Measurements from ENCODE around the gene SORCS1.

SORCS1 gene

GRCh38 chr10:106570268-106570667, 594.2 kb downstream of the SORCS1 start:
- no peak for DNase-seq

DNA sequence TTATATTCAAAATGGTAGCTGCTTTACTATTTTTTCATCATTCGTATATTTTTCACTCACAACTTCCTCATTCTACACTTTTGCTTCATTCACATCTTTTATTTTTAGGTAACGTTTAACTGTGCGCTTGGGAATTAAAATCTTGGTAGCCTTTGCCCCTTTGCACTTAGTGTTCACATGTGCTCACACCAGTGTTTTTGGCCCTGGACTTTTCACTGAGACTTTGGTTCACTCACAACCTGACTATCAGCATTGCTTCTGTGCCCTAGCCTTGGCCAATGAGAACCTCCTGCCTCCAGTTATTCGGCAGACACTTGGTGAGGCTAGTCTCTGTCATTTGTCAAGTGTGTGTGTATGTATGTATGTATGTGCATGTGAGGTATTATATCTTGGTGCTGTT, 596.9 kb downstream of the SORCS1 start:
- no peak for DNase-seq

DNA sequence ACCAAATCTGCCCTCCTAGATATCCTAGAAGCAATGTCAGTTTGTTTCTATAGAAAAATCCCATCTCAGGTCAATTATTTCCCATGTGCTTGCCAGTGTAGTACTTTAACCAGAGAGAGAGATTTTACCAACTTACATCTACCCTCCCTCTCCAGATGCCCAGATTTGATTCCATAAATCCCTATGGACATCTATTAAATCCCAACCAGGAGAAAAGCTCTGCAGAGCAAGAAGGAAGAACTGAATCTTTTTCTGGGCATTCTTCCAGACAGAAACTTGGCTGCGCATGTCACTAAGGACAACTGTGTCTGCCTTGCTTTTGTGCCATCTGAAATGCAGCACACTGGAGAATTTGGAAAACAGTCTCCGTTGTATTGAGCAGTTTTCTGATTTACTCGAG, 597.6 kb downstream of the SORCS1 start:
- DNase-seq = no peak

GRCh38 chr10:106565546-106565945, 599.0 kb downstream of the SORCS1 start:
- no peak for DNase-seq

- no peak for DNase-seq
Measured at GRCh38 chr10:106563384-106563783, 601.1 kb downstream of the SORCS1 start.

DNA sequence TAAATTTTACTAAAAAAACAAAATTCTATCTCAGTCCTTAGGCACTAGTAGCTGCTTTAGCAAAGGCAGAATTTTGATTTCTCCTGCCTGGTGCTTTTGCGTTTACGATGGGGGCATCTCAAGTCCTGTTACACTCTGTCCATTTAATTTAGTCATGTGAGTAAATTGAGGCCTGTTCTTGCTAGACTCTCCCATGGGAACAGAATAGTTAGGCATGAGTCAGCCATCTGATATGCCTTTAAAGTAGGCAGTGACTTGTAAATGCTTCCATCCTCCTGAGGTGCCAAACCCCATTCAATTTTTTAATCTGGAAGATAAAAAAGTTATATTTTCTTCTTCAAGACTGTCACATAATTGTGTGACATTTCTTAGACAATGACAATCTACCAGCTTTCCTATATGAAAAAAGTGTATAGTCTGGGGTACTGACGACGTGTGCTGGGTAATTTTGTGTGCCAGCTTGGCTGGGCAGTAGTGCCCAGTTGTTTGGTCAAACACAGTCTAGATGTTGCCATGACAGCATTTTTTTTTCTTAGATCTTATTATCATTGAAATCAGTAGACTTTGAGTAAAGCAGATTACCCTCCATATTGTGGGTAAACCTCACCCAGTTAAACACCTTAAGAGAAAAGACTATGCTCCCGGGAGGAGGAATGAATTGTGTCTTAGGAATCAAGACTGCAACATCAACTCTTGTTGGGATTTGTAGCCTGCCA, 603.4 kb downstream of the SORCS1 start:
- DNase-seq = no peak

DNA sequence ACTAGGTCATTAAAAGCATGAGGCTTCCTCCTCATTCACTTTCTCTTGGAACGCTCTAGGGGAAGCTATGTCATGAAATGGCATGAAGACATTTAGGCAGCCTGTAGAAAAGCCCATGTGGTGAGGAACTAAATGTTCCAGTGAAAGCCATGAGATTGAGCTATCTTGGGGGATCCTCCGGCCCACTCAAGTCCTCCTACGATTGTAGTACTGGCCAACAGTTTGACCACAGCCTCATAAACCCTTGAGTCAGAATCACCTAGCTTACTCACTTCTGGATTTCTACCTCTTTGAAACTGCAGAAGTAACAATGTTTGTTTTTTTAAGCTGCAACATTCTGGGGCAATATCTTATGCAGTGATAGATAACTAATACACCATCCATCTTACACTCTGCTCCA, 605.1 kb downstream of the SORCS1 start:
- no peak for DNase-seq

DNA sequence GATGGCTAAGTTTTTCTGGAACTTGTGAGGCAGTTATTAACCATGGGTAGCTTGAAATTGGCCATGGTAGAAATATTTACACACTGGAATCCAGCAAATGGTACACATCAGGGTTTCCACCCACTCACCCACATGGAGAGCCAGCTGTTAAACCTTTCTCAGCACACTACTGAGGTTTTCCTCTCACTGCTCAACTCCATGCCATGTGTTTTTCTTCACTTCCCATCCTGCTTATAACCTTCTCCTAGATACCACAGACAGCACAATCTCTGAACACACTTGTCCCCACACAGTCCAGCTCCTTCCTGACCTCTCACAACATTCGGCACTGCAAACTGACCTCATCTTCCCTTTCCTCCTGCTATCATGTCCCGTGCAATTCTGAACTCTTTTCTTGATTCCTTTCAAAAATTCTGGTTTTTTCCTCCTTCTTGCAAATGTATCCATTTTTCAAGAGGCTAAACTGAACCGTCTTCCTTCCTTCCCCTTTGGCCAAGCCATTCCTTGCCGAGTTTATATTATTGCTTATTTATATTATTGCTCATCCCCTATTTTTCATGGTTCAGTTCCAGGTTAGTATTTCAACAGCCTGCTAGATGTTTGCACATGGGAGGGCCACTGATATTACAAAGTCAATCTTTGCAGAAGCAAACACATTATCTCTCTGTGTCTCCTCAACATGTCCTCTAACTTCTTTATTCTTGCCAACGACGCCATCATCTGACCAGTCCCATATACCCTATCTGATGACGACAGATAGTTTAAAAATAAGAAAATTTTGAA, 606.4 kb downstream of the SORCS1 start:
- DNase-seq = no peak

- no peak for DNase-seq
Measured at GRCh38 chr10:106557053-106557452, 607.5 kb downstream of the SORCS1 start.

DNA sequence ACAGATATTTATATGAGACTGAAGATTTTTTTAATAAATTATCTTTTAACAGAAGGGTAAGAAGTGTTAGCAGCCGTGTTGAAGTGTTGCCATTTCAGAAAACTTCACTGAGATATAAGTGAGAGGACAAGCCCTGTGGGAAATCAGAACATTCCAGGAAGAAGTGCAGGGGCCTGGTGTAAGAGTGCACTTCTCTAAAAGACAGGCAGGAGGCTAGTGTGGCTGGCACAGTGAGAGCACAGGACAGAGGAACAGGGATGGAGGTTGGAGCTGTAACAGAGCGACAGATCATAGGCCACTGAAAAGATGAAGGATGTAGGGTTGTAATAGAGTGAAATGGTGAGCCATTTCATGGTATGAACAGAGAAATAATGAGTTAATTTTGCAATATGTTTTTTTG, 608.9 kb downstream of the SORCS1 start:
- no peak for DNase-seq

DNA sequence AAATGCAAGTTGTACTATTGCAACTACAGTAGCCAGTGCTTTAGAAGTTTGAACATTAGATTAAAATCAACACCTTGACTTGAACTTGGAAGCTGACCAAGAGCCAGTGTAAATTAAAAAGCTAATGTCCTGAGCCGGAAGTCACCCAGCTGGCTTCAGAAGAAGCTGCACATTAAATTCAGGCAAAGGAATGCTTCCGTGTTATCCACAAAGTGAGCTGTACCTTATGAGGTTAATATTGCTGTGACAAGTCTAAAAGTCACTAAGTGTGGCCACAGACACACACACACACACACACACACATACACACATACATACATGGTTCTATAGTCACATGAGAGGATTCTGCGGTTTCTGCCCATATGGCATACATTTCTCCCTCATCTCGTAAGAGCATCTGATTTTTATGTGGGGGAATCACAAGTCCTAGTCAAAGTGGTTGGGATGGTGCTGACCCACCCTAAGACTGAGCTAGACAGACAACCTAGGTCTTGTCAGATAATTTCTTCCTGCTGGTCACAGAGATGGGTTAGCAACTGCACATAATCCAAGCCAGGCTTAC, 612.9 kb downstream of the SORCS1 start:
- DNase-seq = no peak

- no peak for DNase-seq
Measured at GRCh38 chr10:106548832-106549231, 615.7 kb downstream of the SORCS1 start.

GRCh38 chr10:106547047-106547635, 617.4 kb downstream of the SORCS1 start:
- no peak for DNase-seq

DNA sequence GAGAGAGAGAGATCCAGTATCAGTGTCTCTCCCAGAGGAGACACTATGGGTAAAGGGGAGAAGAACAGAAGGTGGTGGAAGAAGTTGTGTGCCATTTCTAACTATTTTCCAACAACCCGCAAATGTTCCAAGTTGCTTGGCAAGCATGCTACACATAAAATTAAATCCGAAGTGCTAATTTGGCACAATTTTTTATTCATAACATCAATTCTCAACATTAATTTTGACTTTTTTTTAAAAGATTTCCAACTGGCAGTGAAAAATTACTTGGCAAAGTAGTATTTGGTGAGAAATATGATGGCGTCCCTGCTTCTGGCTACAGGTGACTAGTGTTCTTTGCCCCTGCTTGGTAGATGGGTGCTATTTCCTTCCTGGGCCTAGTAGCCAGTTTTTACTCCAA, 622.0 kb downstream of the SORCS1 start:
- no peak for DNase-seq

GRCh38 chr10:106540645-106541044, 623.9 kb downstream of the SORCS1 start:
- DNase-seq = no peak

DNA sequence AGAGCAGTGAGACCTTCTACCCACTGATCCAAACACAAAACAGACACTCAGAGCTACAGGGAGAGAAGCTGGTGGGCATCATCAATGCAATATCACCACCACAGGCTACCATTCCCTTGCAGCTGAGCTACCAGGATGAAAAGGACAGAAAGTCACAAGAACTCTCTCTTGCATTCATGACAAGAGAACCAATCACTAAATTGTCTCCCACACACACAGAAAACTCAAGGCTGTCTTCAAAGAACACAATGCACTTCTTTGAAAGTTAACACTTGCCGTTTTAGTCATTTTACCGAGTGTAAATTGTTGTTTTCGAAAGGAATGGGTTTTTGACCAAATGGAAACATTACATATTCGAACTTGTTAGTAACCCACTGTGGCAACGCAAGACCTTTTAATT, 626.6 kb downstream of the SORCS1 start:
- no peak for DNase-seq

DNA sequence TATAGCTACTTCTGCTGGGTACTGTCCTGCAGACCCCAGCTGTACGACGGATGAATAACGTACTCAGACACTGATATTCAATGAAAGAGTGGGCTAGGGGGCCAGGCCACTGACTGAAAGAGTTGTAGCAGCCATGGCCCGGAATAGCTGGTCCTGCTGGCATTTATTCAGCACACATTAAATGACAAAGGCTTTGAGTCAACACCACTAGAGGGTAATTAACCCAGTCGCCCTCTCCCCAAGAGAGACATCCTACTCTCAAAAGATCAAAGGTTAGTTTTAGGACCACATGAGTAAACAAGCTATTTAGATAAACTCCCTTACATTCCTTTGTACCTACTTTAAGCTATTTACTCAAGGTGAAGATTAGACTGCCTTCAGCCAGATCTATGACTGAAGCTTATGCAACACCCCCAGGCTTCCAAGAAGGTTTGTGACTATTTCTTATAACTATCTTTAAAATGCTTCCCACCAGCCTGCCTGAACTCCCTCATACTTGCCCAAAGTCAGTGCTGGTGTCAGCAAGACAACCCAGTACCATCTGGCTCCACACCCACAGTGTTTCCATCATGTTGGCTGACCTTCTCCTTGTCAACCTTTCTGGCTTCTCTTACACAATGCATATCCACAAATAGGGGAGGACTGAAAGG, 629.1 kb downstream of the SORCS1 start:
- no peak for DNase-seq

GRCh38 chr10:106534441-106534840, 630.1 kb downstream of the SORCS1 start:
- no peak for DNase-seq

DNA sequence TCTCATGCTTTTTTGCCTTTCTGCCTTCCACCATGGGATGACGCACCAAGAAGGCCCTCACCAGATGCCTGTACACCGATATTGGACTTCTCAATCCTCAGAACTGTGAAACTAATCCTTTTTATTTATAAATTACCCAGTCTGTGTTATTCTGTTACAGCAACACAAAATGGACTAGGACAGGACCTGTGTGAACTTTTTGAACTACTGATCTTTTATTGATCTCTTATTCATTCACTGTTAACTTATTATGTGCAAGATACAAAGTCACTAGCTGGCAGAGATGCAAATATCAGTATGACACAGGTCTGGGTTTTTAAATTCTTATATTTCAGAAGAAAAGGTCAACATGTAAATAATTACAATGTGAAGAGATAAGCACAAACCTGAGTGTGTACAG, 635.8 kb downstream of the SORCS1 start:
- DNase-seq = no peak

- no peak for DNase-seq
Measured at GRCh38 chr10:106525835-106526234, 638.7 kb downstream of the SORCS1 start.
